Ishikawa (cell line): Measurements from ENCODE around the gene TMEM255A.

Source experiments
- EGR1 ChIP-seq: IDR thresholded peaks from 2 replicates; pipeline ENCODE4 v1.6.1; 2012
- FOXM1 ChIP-seq: IDR thresholded peaks from 2 replicates; pipeline ENCODE4 v1.6.1; 2012; ENCODE audit warnings: low read depth, borderline replicate concordance
- MAX ChIP-seq: IDR thresholded peaks from 2 replicates; pipeline ENCODE4 v1.6.1; 2012
- RAD21 ChIP-seq: IDR thresholded peaks from 2 replicates; pipeline ENCODE4 v1.6.1; 2012; ENCODE audit warnings: low read depth
- TAF1 ChIP-seq: IDR thresholded peaks from 2 replicates; pipeline ENCODE4 v1.6.1; 2012; ENCODE audit warnings: low read depth, mild to moderate bottlenecking
- TEAD4 ChIP-seq: IDR thresholded peaks from 2 replicates; pipeline ENCODE4 v1.6.1; 2012
- YY1 ChIP-seq: IDR thresholded peaks from 2 replicates; pipeline ENCODE4 v1.6.1; 2012; ENCODE audit warnings: low read depth

DNA sequence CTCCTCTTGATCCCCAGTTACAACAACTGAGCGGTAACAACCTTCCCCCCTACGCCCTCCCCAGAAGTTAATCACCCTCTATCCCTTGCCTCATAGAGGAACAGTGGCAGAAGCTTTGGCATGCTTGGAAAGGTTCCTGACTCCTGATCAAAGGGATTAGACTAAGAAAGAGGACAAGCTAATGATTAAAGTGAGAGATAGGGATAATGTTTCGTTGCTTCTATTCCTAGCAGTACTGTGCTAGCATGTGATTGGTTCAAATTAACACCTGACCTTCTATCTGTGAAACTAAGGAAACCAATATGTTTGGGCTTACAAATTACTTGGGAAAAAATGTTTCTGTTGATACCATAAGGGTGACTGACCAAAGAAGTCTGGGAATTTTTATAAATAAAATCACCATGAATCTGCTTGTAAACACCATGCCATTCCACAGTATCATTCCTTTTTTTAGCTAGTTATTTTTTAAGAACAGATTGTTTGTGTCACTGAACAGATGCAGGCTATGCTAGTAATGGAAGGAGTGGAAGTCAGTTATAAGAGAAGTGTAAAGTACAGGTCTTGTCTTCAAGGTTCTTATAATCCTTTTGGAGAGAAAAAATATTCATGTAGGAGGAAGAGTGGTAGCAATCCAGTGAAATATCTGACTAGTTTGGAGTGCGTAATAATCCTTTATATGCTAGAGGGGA is 39.3 kb upstream of the TMEM255A start:
- TF ChIP-seq FOXM1 (no peak), MAX (no peak), TAF1 (no peak), EGR1 (no peak), TEAD4 (no peak), YY1 (no peak), RAD21 (no peak)
